Measurements from ENCODE around the gene CDKN2AIPNL. TPM values are rescaled to one million over a fixed set of nuclear protein-coding genes. Genes with fewer than 3 reads are reported as not detected.

The CDKN2AIPNL gene
- 49.1 and 60.0 TPM in 2 replicates for total RNA-seq

- peak; percentile 57 for DNase-seq (ENCODE audit: low read depth, low spot score)
These were observed at the start of gene CDKN2AIPNL for GRCh38 chr5:134411546-134412266. Gene CDKN2AIPNL (minus strand): TSS chr5:134411881. CDS start chr5:134411854, 27 bp downstream.

DNA sequence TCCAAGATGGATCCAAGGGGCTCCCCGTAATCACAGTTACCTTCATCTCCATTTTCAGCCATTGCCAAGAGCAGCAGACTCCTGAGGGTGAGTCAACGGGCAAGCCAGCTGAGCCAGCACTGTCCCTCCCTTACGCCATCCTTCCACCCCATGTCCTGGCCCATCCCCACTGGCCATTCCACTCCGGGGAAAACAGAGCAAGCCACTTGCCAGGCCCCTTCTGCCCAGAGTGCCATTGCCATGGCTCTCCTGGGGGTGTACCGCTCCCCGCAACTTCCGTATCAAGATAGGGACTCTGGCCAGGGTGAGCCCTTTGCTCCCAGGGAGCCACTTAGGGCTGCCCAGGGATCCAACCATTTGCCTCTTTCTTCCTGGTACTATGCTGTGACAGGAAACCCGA lies 48.9 kb upstream of the CDKN2AIPNL start:
- no peak for DNase-seq (ENCODE audit: low read depth, low spot score)

DNA sequence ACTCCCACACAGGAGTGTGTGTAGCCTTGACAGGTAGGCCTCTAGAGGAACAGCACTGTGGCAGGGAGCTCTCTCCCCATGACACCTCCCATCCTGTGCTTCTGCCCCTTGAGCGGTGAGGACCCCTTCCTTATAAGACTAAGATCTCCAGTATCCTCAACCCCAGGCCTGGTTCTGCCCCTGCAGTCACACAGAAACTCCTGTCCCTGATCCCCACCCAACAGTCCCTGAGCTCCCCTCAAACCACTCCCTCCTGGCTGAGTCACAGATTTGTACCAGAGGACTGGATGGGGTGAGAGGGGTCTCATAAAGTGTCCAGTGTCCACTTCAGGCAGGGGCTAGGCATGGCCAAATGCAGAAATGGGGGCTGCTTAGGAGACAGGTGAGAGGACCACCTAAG lies 47.8 kb upstream of the CDKN2AIPNL start:
- no peak for DNase-seq (ENCODE audit: low read depth, low spot score)

DNA sequence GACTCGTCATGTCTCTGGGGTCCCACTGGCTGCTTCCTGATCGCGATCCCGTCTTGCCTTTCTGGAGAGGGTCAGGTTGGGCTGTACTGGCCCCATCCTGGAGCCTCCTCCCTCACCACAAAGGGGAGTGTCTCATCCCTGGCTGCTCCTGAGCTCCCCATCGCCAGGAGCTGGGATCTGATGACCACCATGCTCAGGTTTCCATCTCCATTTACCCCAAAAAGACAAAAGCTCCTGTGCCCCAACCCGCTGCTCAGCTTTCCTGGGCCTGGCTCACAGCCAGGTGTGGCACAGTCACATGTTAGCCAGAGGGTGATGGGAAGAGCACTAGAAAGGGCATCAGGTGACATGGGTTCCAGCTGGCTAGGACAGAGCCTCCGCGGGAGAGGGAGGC lies 47.3 kb upstream of the CDKN2AIPNL start:
- DNase-seq (ENCODE audit: low read depth, low spot score), result no peak

DNA sequence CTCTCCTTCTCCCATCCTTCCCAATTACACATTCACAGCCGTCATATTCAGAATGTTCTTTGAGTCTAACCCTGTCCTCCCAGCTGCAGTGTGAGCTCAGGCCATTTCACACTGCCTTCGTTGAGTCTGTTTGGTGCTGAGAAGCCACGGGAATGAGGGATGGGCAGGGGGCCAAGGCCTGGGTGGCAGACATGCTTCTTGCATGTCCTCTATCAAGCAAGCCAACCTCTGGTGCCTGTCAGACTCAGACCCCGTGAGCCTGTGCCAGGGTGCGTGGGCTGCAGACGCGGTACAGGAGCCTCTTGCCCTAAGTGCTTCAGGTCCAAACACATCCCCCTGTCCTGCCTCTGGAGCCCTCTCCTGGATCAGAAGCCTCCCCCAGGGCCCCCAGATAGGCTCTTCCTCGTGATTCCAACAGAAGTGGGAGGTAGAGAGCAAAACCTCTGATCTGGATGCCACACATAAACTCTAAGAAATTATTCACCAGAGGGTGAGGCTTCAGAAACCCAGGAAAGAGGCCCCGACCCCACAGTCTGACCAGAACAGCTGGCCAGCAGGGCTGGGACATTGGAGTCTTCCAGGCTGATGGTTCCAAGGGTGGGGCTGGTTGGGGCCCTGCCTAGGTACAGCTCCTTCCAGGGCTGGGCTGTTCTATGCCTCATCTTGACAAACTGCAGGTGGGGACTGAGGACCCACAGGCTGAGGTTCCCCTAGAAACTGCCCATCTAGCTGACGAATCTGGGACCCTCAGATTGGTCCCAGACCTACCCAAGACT lies 46.7 kb upstream of the CDKN2AIPNL start:
- DNase-seq (ENCODE audit: low read depth, low spot score), result no peak

- no peak for DNase-seq (ENCODE audit: low read depth, low spot score)
These were observed 46.1 kb upstream of the CDKN2AIPNL start for GRCh38 chr5:134457801-134458200.

DNA sequence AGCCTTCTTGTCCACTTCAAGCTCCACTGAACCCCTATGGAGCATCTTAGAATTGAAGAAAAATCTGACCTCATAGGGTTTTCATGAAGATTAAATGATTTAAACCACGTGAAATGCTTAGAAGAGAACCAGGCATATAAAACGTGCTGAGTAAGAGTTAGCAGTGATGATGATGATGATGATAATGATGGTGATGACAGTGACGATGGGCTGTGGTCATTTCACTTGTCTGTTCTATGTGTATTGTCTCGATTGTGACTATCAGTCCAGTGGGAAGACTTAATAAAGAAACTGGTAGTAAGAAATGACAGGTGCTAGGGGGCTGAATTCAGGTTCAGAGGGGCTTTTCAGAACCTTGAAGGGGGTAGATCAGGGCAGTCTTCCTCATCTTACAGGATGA lies 45.1 kb upstream of the CDKN2AIPNL start:
- no peak for DNase-seq (ENCODE audit: low read depth, low spot score)

GRCh38 chr5:134455466-134455865 lies 43.8 kb upstream of the CDKN2AIPNL start:
- no peak for DNase-seq (ENCODE audit: low read depth, low spot score)

- DNase-seq (ENCODE audit: low read depth, low spot score), result no peak
These were observed 41.3 kb upstream of the CDKN2AIPNL start for GRCh38 chr5:134453016-134453415.

GRCh38 chr5:134451936-134452505 lies 40.3 kb upstream of the CDKN2AIPNL start:
- DNase-seq (ENCODE audit: low read depth, low spot score), result no peak

DNA sequence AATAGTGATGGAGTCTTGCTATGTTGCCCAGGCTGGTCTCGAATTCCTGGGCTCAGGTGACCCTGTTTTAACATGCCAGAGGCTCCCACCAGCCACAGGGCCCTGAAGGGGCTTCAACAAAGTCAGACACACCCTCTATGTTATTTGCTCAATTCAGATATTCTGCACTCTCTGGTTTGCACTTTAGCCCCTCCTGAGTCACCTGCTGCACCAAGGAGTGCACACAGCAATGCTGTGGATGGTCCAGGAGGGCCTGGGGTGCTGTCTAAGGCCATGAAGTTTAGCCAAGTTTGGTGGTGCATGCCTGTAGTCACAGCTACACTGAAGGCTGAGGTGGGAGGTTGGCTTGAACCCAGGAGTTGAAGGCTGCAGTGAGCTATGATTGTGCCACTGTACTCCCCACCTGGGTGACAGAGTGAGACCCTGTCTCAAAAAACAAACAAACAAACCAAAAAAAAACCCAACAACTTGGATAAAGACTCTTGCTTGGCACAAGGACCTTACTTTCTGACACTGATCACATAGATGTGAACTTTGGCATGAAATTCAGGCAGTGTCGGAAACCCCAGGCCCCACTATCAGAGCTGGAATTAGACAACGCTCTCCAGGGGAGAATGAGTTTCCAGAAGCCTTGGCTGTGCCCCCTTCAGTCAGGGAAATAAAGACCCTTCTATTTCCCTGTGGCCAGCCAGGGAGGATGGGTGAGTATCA lies 39.7 kb upstream of the CDKN2AIPNL start:
- DNase-seq (ENCODE audit: low read depth, low spot score), result no peak

DNA sequence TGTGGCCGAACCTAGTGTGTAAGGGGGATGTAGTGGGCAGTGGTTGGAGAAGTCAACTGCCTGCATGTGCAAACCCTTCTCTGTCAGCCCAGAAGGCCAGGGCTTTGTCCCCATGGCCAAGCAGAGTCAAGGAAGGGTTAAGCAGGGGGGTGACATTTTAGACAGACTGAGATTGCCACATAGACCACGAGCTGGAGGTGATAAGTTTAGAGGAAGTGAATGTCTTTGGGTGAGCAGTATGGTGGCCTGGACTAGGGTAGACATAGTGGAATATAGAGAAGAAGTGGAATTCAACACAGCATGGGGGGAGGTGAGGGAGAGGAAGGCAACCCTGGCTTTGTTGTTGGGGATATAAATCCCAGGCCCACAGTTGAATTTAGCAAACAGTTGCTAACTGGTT lies 38.7 kb upstream of the CDKN2AIPNL start:
- DNase-seq (ENCODE audit: low read depth, low spot score), result no peak

DNA sequence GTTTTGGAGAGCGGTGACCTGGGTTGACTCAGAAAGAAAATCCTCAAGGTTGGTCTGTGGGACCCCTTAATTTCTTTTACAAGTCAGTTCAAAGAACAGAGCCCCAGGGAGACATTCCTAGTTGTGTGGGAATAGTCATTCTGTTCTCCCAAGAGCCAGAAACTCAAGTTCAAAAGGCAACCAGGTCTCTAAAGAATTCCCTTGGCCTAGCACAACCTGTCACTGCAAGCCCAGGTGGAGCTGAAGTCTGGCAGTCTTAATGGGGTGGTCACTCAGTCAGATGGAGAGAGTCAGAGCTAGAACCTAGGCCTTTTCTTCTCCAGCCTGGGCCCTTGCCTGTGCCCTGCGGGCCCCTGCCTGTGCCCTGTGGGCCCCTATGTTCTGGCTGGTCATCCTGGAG lies 37.5 kb upstream of the CDKN2AIPNL start:
- no peak for DNase-seq (ENCODE audit: low read depth, low spot score)

- no peak for DNase-seq (ENCODE audit: low read depth, low spot score)
These were observed 36.3 kb upstream of the CDKN2AIPNL start for GRCh38 chr5:134447815-134448520.

- DNase-seq (ENCODE audit: low read depth, low spot score), result no peak
These were observed 35.3 kb upstream of the CDKN2AIPNL start for GRCh38 chr5:134446938-134447337.

- no peak for DNase-seq (ENCODE audit: low read depth, low spot score)
These were observed 34.5 kb upstream of the CDKN2AIPNL start for GRCh38 chr5:134445856-134446818.

GRCh38 chr5:134444941-134445471 lies 33.3 kb upstream of the CDKN2AIPNL start:
- DNase-seq (ENCODE audit: low read depth, low spot score), result no peak

- no peak for DNase-seq (ENCODE audit: low read depth, low spot score)
These were observed 28.6 kb upstream of the CDKN2AIPNL start for GRCh38 chr5:134440201-134440755.

DNA sequence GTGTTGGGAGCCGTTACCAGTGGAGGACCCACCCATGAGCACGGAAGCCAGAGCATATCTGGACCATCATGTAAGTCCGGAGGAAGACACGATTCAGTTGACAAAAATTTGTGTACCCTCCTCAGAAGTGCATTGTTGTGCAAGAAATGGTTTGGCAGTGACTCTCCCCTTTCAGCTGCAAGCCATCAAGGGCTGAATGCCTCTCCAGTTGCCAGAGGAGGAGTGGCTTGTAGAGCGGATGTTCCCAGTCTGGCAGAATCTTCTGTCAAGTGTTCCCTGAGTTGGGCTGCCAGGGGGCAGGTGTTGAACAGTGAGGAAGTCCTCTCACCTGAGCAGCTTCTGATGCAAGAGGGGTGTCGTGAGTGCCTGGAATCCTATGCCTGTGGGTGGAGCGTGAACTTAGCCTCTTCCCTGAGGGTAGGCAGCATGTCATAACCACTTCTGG lies 27.6 kb upstream of the CDKN2AIPNL start:
- DNase-seq (ENCODE audit: low read depth, low spot score), result peak; percentile 24
